GM23248 (cell line): Measurements from ENCODE around the gene KCNN4. TPM values are rescaled to one million over a fixed set of nuclear protein-coding genes. Genes with fewer than 3 reads are reported as not detected.
"Not testable (repeated sequence)": the region's sequence is repeated elsewhere in the genome, so short reads cannot be mapped to it uniquely, and the experiment has no call there.

Experiments
- DNase-seq: peaks from one replicate; pipeline ENCODE4 v3.0.0-alpha.2; 2015
- H2AFZ ChIP-seq: fragments of 200-600 bp; sonication (generic); 2 replicates; pipeline ENCODE4 v1.6.1; 2016; ENCODE audit warnings: antibody characterized with exemption
- H3F3A ChIP-seq: fragments of 200-600 bp; sonication (generic); 2 replicates; pipeline ENCODE4 v1.6.1; 2016; ENCODE audit warnings: mild to moderate bottlenecking, antibody characterized with exemption, mixed run types; ENCODE audit not compliant: insufficient read depth
- H3K27ac ChIP-seq: fragments of 200-600 bp; sonication (generic); 2 replicates; pipeline ENCODE4 v1.5.1; 2016; ENCODE audit warnings: mild to moderate bottlenecking
- H3K27me3 ChIP-seq: fragments of 200-600 bp; sonication (generic); replicated peaks from 2 replicates; pipeline ENCODE4 v1.6.1; 2016; ENCODE audit warnings: mild to moderate bottlenecking; ENCODE audit not compliant: insufficient read depth
- H3K36me3 ChIP-seq: fragments of 200-600 bp; sonication (generic); 2 replicates; pipeline ENCODE4 v1.6.1; 2016; ENCODE audit warnings: low read depth, mild to moderate bottlenecking
- H3K4me1 ChIP-seq: fragments of 200-600 bp; sonication (generic); 2 replicates; pipeline ENCODE4 v1.6.1; 2016; ENCODE audit warnings: mild to moderate bottlenecking; ENCODE audit not compliant: insufficient read depth
- H3K4me2 ChIP-seq: fragments of 200-600 bp; sonication (generic); one replicate; pipeline ENCODE4 v1.6.1; 2016; ENCODE audit warnings: mild to moderate bottlenecking; ENCODE audit not compliant: unreplicated experiment
- H3K4me3 ChIP-seq: fragments of 200-600 bp; sonication (generic); 2 replicates; pipeline ENCODE4 v1.5.1; 2016; ENCODE audit warnings: mild to moderate bottlenecking
- H3K79me2 ChIP-seq: fragments of 200-600 bp; sonication (generic); 2 replicates; pipeline ENCODE4 v1.6.1; 2016; ENCODE audit warnings: mild to moderate bottlenecking; ENCODE audit not compliant: insufficient read depth
- H3K9ac ChIP-seq: fragments of 200-600 bp; sonication (generic); 2 replicates; pipeline ENCODE4 v1.6.1; 2016; ENCODE audit warnings: mild to moderate bottlenecking
- H3K9me2 ChIP-seq: fragments of 200-600 bp; sonication (generic); 2 replicates; pipeline ENCODE4 v1.6.1; 2016; ENCODE audit warnings: mixed run types, mild to moderate bottlenecking, moderate library complexity; ENCODE audit not compliant: insufficient read depth
- H3K9me3 ChIP-seq: fragments of 200-600 bp; sonication (generic); one replicate; pipeline ENCODE4 v1.6.1; 2017; ENCODE audit warnings: low read depth
- H4K20me1 ChIP-seq: fragments of 200-600 bp; sonication (generic); 2 replicates; pipeline ENCODE4 v1.6.0; 2016; ENCODE audit not compliant: insufficient read depth
- EZH2 ChIP-seq: fragments of 200-600 bp; sonication (generic); IDR thresholded peaks from 2 replicates; pipeline ENCODE4 v1.6.1; 2018; ENCODE audit warnings: antibody characterized with exemption, mild to moderate bottlenecking; ENCODE audit not compliant: insufficient read depth, poor library complexity, severe bottlenecking
- EZH2phosphoT487 ChIP-seq: fragments of 200-600 bp; sonication (generic); IDR thresholded peaks from 2 replicates; pipeline ENCODE4 v1.6.1; 2018; ENCODE audit warnings: antibody characterized with exemption, moderate library complexity, mild to moderate bottlenecking, low read depth; ENCODE audit not compliant: insufficient read depth
- WGBS, 2 experiments: methylation state at CpG; one replicate each; pipeline ENCODE4 v1.1.6; 2015 to 2017; ENCODE audit warnings: low lambda C conversion rate in 2 of 2, low coverage in 1 of 2; ENCODE audit errors: missing lambda C conversion rate in 2 of 2; 5-methylcytosine and 5-hydroxymethylcytosine counted together
- in situ Hi-C: fragments of 300-500 bp; cut with MboI; formaldehyde crosslinking; loops from 2 replicates; pipeline ENCODE4 v1.15.0; 2020
- polyA plus RNA-seq: library from polyadenylated mRNA; unstranded; fragments of >200 nt; fragmentation: Nextera tagmentation; extraction: Ambion mirVana; gene quantifications from 2 replicates; pipeline ENCODE4 v1.2.1, GENCODE V29; 2016
- total RNA-seq: library from RNA; depleted of rRNA; stranded (reverse); fragments of >200 nt; shearing (Covaris generic); gene quantifications from 2 replicates; pipeline ENCODE4 v1.2.3, GENCODE V29; 2014

The KCNN4 gene
- total and polyA plus RNA-seq, 2 experiments from 2014 or later: 9.4 to 13.7 TPM

- H3K79me2 ChIP-seq: no peaks in the 10 kb centered on the region
- no peak overlapping the region for H3K27ac ChIP-seq
- in situ Hi-C loops: no loop called here
- H3K9me2 ChIP-seq: no peaks in the 10 kb centered on the region
- 20 to 21% methylated on average over 5 of the region's 5 CpGs for WGBS, 2 experiments
- peak overlapping the region; percentile 76 for H3K4me2 ChIP-seq
- no peaks in the 10 kb centered on the region for H3F3A ChIP-seq
- 0 out of 2 replicates have a peak overlapping the region, but pooled peaks have one; percentile 48 for H3K9ac ChIP-seq
- H3K9me3 ChIP-seq: no peaks in the 10 kb centered on the region
- DNase-seq: no peak
- no peaks in the 10 kb centered on the region for H3K36me3 ChIP-seq
- 0 out of 2 replicates have a peak, but pooled peaks cover 4% of the 10 kb centered on the region for H3K27me3 ChIP-seq
- no peak for TF ChIP-seq EZH2
- no peak for TF ChIP-seq EZH2phosphoT487
- H2AFZ ChIP-seq: peak overlapping the region; percentile 91
- H4K20me1 ChIP-seq: no peaks in the 10 kb centered on the region
- peak overlapping the region; percentile 70 for H3K4me3 ChIP-seq
- H3K4me1 ChIP-seq: no peaks in the 10 kb centered on the region
These were observed 40.1 kb upstream of the KCNN4 start for GRCh38 chr19:43820884-43821215.

- 8 to 9% methylated on average over 47 to 48 of the region's 48 CpGs for whole genome bisulfite sequencing, 2 experiments
- Histone ChIP-seq H3K27me3 (0 out of 2 replicates have a peak, but pooled peaks cover 4% of the 10 kb centered on the region), H3K4me2 (peak overlapping the region; percentile 76), H3F3A (no peaks in the 10 kb centered on the region), H3K36me3 (no peaks in the 10 kb centered on the region), H3K9me3 (no peaks in the 10 kb centered on the region), H3K79me2 (no peaks in the 10 kb centered on the region), H3K9me2 (no peaks in the 10 kb centered on the region), H3K9ac (peak overlapping the region; percentile 48; the same call in 1 of the 2 replicates), H3K4me3 (peak overlapping the region; percentile 70), H3K4me1 (no peaks in the 10 kb centered on the region), H4K20me1 (no peaks in the 10 kb centered on the region), H3K27ac (no peak overlapping the region), H2AFZ (peak overlapping the region; percentile 91)
- DNase-seq: peak; percentile 78
- in situ Hi-C loops: no loop called here
- TF ChIP-seq EZH2phosphoT487 (no peak), EZH2 (no peak)
These were observed 39.5 kb upstream of the KCNN4 start for GRCh38 chr19:43820098-43820883.

- in situ Hi-C loops: no loop called here
- no peaks in the 10 kb centered on the region for H3K9me3 ChIP-seq
- 76 to 83% methylated on average over 5 of the region's 5 CpGs for WGBS, 2 experiments
- DNase-seq: no peak
- no peaks in the 10 kb centered on the region for H3K79me2 ChIP-seq
- no peaks in the 10 kb centered on the region for H4K20me1 ChIP-seq
- no peak overlapping the region for H3K27ac ChIP-seq
- no peaks in the 10 kb centered on the region for H3K9me2 ChIP-seq
- no peak overlapping the region for H3K4me3 ChIP-seq
- H3K4me1 ChIP-seq: no peaks in the 10 kb centered on the region
- 0 out of 2 replicates have a peak, but pooled peaks cover 4% of the 10 kb centered on the region for H3K27me3 ChIP-seq
- TF ChIP-seq EZH2phosphoT487 (no peak), EZH2 (no peak)
- no peak overlapping the region for H3K9ac ChIP-seq
- H3K4me2 ChIP-seq: no peak overlapping the region
- no peaks in the 10 kb centered on the region for H3F3A ChIP-seq
- H2AFZ ChIP-seq: no peak overlapping the region
- no peaks in the 10 kb centered on the region for H3K36me3 ChIP-seq
These were observed 37.7 kb upstream of the KCNN4 start for GRCh38 chr19:43818500-43818899.

GRCh38 chr19:43817454-43817853 lies 36.7 kb upstream of the KCNN4 start:
- H3F3A ChIP-seq, H3K9ac ChIP-seq, H3K4me2 ChIP-seq, H3K9me3 ChIP-seq, H3K4me1 ChIP-seq, H3K79me2 ChIP-seq, H3K36me3 ChIP-seq, H3K27me3 ChIP-seq, DNase-seq, in situ Hi-C loops, H3K27ac ChIP-seq, H4K20me1 ChIP-seq, H3K9me2 ChIP-seq, H3K4me3 ChIP-seq, H2AFZ ChIP-seq: not testable (repeated sequence)
- 27 to 38% methylated on average over 1 of the region's 1 CpG for WGBS, 2 experiments
